CD1c-positive myeloid dendritic cell (primary cell): ENCODE data around the gene CALY.
A peak's percentile ranks its signal among the peaks of the same experiment; 100 is the strongest.

ENCODE experiments used
- DNase-seq: peaks from one replicate; pipeline ENCODE4 v3.0.0-alpha.2; 2016; ENCODE audit errors: extremely low spot score

The CALY gene

GRCh38 chr10:133366130-133366478 is 29.4 kb upstream of the CALY start:
- DNase-seq, result no peak

DNA sequence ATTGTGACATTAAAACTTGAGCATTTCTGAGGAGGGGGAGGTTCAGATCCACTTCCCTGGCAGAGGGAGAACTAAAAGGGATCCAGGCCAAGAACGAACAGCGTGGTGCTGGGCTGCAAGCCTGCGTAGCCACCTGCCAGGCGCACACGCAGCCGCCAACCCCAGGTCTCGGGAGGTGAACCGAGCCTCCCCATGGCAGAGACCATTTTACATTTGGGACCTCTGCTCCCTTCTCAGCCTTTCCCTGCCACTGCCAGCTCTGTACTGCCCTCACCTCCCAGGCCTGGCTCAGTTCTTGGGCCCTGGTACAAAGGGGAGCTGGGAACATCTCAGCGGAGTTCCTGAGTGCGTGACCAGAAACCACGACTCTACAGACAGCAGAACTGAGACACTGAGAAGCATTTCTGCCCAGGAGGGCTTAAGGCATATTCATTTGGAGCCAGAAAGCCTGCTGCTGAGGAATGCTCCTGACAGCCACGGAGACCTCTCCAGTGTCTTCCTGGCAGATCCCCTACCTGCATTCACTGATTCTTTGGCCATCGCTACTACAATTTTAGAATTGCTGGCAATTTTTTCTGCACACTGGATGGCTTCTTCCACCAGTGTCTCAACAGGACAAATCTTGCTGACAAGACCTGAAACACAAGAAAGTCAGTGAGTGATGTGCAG is 28.9 kb upstream of the CALY start:
- no peak for DNase-seq

DNA sequence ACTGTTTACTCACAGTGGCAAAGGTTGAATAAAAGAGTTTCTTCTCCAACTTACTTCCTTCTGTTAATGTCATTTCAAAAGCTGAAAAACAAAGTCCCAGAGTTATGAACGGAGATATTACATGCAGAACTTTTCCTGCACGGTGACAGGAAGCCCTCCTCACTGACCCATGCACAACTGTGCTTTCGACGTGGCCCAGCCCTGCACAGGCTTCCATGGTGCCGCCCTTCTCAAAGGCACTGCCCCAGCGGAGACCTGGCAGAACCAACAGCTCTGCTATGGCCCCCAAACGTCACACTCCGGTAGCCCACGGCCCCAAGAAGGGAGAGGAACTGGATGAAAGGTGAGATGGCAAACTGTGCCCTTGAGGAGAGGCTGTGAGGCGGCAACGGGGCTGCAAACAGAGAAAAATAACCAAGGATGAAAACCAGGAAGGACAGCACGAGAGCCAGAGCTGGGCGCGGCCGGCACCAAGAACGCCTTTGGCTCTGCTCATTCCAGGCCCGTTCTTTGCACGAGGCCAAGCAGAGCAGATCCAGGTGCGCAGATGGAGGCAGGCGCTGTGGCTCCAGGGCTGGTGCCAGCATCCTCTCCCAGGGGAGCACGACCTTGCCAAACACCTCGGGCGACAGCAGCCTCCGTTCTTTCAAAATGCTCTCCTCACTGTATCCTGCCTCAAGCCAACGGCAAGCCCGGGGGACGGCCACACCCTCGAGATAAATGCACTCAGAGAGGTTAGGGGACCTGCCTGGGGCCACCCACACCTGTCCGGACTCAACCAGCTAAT is 28.1 kb upstream of the CALY start:
- DNase-seq, result no peak

- DNase-seq, result no peak
These were observed 26.1 kb upstream of the CALY start for GRCh38 chr10:133362846-133363245.

- no peak for DNase-seq
These were observed 25.2 kb upstream of the CALY start for GRCh38 chr10:133361773-133362441.

- DNase-seq, result no peak
These were observed 24.5 kb upstream of the CALY start for GRCh38 chr10:133361227-133361626.

- DNase-seq, result no peak
These were observed 23.4 kb upstream of the CALY start for GRCh38 chr10:133359972-133360610.

DNA sequence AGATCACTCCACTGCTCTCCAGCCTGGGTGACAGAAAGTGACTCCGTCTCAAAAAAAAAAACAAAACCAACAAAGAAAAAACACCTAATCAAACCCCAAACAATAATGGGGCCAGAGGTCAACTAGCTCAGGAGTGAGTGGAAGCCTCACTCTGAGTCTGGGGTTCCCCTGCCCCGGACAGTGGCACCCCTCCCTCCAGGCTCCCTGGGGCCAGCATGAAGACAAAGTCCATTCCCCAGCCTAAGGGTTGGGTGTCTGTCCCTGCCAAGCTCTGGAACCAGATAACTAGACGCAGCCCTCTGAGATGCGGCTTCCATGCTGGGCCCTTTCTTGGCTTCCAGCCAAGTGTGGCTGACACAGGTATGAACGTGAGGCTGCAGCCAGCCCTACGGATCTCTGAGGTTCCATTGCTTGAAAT is 22.9 kb upstream of the CALY start:
- no peak for DNase-seq

GRCh38 chr10:133358925-133359310 is 22.2 kb upstream of the CALY start:
- DNase-seq, result no peak

DNA sequence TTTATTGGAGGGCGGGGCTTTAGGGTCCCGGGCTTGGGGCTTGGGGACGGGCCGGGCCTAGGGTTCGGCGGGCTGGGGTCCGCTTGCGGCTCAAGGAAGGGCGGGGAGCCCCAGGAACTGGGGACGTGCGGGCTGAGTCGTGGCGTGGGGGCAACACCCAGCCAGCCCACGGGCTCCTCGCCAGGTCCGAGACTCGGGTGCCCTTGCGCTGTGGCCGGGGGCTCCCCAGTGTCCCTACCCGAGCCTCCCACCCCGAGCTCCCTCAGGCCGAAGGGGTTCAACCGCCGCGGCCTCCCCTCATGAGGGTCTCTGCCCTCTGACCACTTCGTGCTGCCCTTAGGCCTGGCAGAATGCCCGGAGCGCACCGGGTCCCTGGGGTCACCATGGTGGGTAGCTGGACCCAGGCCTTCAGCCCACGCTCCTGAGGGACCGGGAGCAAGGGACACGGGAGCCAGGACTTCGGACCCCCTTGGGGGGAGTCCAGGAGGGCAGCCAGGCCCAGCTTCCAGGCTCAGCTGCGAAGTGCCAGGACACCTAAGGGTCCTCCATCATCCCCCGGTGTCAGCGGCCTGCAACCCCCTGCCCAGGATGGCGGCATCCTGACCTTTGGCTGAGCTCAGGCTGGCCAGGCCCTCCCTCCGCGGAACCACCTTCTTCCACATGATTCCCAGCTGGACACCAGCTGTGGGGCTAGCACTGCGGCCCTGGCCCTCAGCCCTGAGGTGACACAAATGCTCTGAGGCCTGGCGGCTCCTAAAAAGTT is 21.6 kb upstream of the CALY start:
- DNase-seq, result no peak

DNA sequence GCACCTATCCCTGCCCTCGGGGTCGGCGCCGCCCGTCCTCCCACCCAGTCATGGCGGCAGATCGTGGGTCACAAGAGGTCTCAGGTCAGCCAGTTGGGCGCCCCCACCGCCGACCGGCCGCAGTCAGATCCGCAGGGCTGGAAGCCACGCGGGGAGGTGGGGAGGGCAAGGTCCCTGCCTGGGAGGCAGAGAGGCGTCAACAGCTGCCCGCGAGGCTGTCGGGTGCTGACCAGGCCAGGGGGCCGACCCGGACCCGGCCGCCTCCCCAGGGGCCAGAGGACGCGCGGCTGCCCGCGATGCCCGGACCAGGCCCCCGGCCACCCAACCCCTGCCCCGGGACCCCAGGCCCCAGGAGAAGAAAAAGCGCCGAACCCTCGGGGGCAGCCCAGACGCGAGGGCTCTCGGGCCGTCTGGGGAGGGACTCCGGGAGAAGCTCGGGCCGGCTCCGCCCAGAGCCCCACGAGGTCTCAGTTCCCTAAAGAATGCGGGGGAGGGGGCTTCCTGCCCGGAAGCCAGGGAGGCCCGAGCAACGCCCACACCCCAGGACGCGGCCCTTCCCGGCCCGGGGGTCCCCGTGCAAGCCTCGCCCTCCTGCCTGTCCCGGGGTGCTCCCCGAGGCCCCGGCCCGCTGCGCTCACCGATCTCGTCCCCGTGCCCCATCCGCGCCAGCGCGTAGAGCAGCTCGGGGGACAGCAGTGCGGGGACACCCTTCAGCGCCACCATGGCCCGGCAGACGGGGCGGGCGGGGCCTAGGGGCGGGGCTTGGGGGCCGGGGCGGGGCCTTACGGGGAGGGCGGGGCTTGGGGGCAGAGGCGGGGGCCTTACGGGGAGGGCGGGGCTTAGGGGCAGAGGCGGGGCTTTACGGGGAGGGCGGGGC is 20.8 kb upstream of the CALY start, which contains the start of gene FUOM:
FUOM (minus strand) TSS at position 735 of the 877 bp plus-strand sequence; CDS start at position 723, 12 bp downstream.
- DNase-seq, result peak; percentile 96

DNA sequence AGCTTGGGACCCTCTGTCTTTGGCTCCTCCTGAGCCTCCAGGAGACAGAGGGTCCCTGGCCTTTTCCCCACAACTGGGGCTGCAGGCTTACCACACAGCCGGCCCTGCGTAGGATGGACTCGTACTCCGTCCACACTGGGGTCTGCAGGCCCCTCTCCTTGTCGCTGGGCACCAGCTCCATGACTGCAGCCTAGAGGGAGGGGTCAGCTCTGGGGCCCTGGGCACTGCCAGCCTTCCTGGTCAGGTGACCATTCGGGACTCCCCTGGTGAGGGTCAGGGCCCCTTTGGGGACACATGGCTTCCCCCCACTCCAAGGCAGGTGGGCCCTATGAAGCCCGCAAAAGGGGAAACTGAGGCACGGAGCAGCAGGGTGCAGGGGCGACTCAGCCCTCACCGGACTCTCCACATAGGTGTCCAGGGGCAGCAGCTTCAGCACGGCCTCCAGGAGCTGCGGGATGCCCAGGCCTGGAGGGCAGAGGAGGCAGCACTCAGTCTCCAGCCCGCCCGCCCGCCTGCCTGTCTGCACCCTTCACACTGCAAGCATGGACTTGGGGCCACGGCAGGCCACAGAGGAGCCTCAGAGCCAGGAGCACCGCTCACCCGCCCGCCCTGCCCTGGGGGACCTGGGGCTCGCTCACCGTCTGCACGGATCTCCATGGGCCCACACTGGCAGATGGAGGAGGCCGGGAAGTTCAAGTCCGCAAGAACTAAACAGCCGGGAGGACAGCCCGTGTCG is 20.0 kb upstream of the CALY start:
- DNase-seq, result no peak

- DNase-seq, result no peak
These were observed 19.3 kb upstream of the CALY start for GRCh38 chr10:133355991-133356390.

GRCh38 chr10:133355266-133355665 is 18.6 kb upstream of the CALY start:
- DNase-seq, result no peak

DNA sequence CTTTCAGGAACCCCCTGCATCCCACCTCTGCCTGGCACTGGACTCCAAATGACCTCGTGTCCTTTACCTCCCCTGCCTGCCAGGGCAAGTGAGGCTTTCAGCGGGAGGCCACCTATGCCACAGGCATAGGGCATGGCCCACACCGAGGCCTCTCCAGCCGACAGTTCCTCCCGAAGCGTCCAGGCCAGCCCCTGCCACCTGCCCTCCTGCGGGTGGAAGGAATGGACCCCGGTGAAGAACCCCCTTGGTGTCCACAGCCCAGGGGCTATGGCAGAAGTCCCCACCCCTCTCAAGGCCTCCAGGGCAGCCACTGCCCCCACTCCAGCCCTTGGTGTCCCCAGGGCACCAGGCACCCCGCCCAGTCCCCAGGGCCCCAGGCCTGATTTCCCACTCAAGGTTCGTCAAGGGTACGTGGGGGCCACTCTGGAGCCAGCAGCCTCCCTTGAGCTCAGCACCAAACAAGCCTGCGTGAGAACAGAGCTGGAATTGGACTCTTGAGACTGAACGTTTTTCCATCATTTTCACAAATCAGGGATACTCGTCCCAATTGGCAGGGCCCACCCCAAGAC is 18.1 kb upstream of the CALY start:
- DNase-seq, result no peak

DNA sequence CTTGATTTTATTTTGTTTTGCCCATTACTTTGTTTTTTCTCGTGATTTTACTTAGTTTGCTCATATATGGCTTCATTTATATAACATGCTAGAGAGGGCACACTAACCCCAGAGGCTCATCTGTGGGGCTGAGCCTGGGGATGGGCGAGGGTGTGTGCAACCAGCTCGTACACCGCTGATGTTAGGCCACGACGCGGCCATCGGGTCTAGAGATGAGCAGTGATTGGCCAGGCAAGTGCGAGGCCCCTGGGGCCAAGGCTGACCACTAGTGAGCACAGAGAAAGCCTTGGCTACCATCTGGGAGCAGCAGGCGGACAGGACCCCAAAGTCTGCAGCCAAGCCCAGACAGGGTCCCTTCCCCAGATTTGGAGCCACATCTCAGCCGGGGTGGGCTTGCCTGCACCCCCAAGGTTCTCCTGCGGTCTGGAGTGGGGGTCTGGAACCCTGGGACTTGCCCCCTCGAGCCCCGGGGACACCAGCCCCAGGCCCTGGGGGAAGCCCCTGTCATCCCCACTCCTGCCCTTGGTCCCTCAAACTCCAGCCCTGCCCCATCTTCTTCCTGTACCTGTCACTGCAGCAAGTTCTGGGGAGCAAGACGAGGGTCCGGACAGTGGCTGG is 17.4 kb upstream of the CALY start:
- DNase-seq, result no peak

DNA sequence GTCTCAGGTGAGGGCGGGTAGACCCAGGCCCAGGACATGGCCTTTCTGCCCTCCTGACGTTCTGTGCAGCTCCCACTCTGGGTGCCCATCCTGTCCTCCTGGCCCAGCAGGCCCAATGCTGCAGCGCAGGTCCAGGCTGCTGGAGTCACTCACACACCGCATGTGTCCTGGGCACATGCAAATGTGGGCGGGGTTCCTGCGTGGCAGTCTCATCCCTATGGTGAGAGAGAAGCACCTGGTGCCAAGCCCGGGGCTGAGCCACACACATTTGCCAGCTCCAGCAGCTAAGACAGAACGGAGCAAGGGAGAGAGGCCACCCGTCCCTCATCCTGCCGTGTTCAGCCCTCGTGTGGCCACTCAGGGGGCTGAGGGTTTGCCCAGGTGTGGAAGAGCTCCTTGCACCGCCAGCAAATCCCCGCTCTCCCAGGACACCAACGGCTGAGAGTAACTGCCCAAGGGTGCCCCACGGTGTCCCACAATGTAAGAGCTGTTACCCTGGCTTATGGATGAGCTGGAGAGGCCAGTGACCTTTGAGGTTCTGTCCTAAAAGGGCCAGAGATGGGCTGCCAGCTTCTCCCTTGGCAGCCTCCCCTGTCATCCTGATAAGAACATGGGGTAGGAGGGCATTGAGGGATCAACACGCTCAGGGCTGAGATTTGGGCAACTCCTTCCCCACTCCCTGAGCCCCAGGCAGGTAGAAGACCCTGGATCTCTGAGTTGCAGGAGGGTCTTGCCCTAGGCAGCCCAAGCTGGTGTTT is 16.7 kb upstream of the CALY start:
- DNase-seq, result no peak
